MCF 10A (cell line): ENCODE data around the gene SLC8A2. TPM values are rescaled to one million over a fixed set of nuclear protein-coding genes. Genes with fewer than 3 reads are reported as not detected.

ENCODE experiments used
- BruUV-seq: library from RNA; stranded (reverse); fragments of 400-500 nt; replicated peaks from 2 replicates; lab custom pipeline; 2021; lab: Mats Ljungman, UMichigan
- CTCF ChIA-PET: fragments of 300-600 bp; sonication (Branson Sonifier 250); formaldehyde crosslinking; extraction: SDS; loops from one replicate; lab custom pipeline; 2021; ENCODE audit warnings: antibody characterized with exemption, inconsistent platforms; lab: Yijun Ruan, JAX
- POLR2A ChIA-PET: fragments of 300-600, 350-650 bp; sonication (Branson Sonifier 250); formaldehyde crosslinking; extraction: SDS; loops from one replicate; lab custom pipeline; 2020; ENCODE audit warnings: antibody characterized with exemption, inconsistent platforms; lab: Yijun Ruan, JAX
- DNase-seq: peaks from one replicate; pipeline ENCODE4 v3.0.0-alpha.2; 2018; ENCODE audit not compliant: unreplicated experiment
- H3K27ac Mint-ChIP-seq: one replicate; pipeline ENCODE4 v1.8.0; 2022; ENCODE audit warnings: mild to moderate bottlenecking, low read depth, mixed read lengths; ENCODE audit not compliant: unreplicated experiment
- H3K27me3 Mint-ChIP-seq: one replicate; pipeline ENCODE4 v1.8.0; 2022; ENCODE audit warnings: mixed read lengths; ENCODE audit not compliant: insufficient read depth, unreplicated experiment
- H3K36me3 Mint-ChIP-seq: one replicate; pipeline ENCODE4 v1.8.0; 2022; ENCODE audit warnings: mild to moderate bottlenecking, moderate library complexity, mixed read lengths; ENCODE audit not compliant: insufficient read depth, unreplicated experiment
- H3K4me1 Mint-ChIP-seq: one replicate; pipeline ENCODE4 v1.8.0; 2022; ENCODE audit warnings: mixed read lengths; ENCODE audit not compliant: insufficient read depth, unreplicated experiment
- H3K4me3 Mint-ChIP-seq: one replicate; pipeline ENCODE4 v1.8.0; 2022; ENCODE audit warnings: mild to moderate bottlenecking, moderate library complexity, mixed read lengths; ENCODE audit not compliant: unreplicated experiment
- H3K9me3 Mint-ChIP-seq: one replicate; pipeline ENCODE4 v1.8.0; 2022; ENCODE audit warnings: mixed read lengths; ENCODE audit not compliant: unreplicated experiment
- CTCF ChIP-seq: fragments of 200-600 bp; IDR thresholded peaks from one replicate; pipeline ENCODE4 v1.8.0; 2022; ENCODE audit warnings: antibody characterized with exemption, mild to moderate bottlenecking; ENCODE audit not compliant: unreplicated experiment
- intact Hi-C: fragments of 100-400 bp; cut with micrococcal nuclease; formaldehyde crosslinking; loops from 2 replicates; pipeline ENCODE4 v1.14.1; 2022
- total RNA-seq: library from RNA; stranded (reverse); gene quantifications from 2 replicates; pipeline ENCODE4 v1.2.3, GENCODE V29; 2022

The SLC8A2 gene
- total RNA-seq, 1 experiment from 2014 or later: not detected

GRCh38 chr19:47494729-47495128, 23.0 kb upstream of the SLC8A2 start:
- Mint-ChIP-seq H3K4me3 (no peak overlapping the region), H3K36me3 (peaks cover 25% of the 10 kb centered on the region), H3K4me1 (peaks cover 6% of the 10 kb centered on the region), H3K9me3 (no peaks in the 10 kb centered on the region), H3K27me3 (no peaks in the 10 kb centered on the region), H3K27ac (no peak overlapping the region)
- no peak for TF ChIP-seq CTCF
- ChIA-PET POLR2A (interaction anchor here (2.2 kb wide), 1 partner anchor 11 kb away, joined by 7 read pairs; the partner anchor contains the start of gene KPTN), CTCF (interaction anchor here (1.8 kb wide), 1 partner anchor 21 kb away, joined by 10 read pairs; the partner anchor contains the start of gene NAPA)
- no TSS peak for BruUV-seq
- intact Hi-C loops: no loop called here
- no peak for DNase-seq

GRCh38 chr19:47494211-47494547, 22.5 kb upstream of the SLC8A2 start:
- no peak for TF ChIP-seq CTCF
- H3K9me3 Mint-ChIP-seq: no peaks in the 10 kb centered on the region
- CTCF ChIA-PET: interaction anchor here (1.8 kb wide), 1 partner anchor 21 kb away, joined by 10 read pairs; the partner anchor contains the start of gene NAPA
- POLR2A ChIA-PET: no interaction called here
- no peaks in the 10 kb centered on the region for H3K27me3 Mint-ChIP-seq
- H3K27ac Mint-ChIP-seq: no peak overlapping the region
- peaks cover 7% of the 10 kb centered on the region for H3K4me1 Mint-ChIP-seq
- no peak for DNase-seq
- intact Hi-C loops: no loop called here
- H3K4me3 Mint-ChIP-seq: no peak overlapping the region
- BruUV-seq: no TSS peak
- H3K36me3 Mint-ChIP-seq: peaks cover 26% of the 10 kb centered on the region

GRCh38 chr19:47493378-47494210, 21.9 kb upstream of the SLC8A2 start:
- BruUV-seq: no TSS peak
- Mint-ChIP-seq H3K9me3 (no peaks in the 10 kb centered on the region), H3K27ac (no peak overlapping the region), H3K4me3 (no peak overlapping the region), H3K4me1 (peaks cover 7% of the 10 kb centered on the region), H3K27me3 (no peaks in the 10 kb centered on the region), H3K36me3 (peaks cover 26% of the 10 kb centered on the region)
- intact Hi-C loops: no loop called here
- ChIA-PET POLR2A (interaction anchor here (1.2 kb wide), 1 partner anchor 20 kb away, joined by 3 read pairs; no protein-coding TSS in a partner anchor), CTCF (no interaction called here)
- no peak for DNase-seq
- TF ChIP-seq CTCF: no peak

GRCh38 chr19:47492571-47493377, 21.1 kb upstream of the SLC8A2 start:
- no peak for TF ChIP-seq CTCF
- peaks cover 28% of the 10 kb centered on the region for H3K36me3 Mint-ChIP-seq
- no peak overlapping the region for H3K4me3 Mint-ChIP-seq
- CTCF ChIA-PET: interaction anchor here (1.7 kb wide), 1 partner anchor 9 kb away, joined by 4 read pairs; the partner anchor contains the start of gene KPTN
- no peak for DNase-seq
- H3K9me3 Mint-ChIP-seq: no peaks in the 10 kb centered on the region
- H3K27ac Mint-ChIP-seq: no peak overlapping the region
- POLR2A ChIA-PET: interaction anchor here (1.2 to 1.7 kb wide), 2 partner anchors 9 to 20 kb away, joined by 3 to 6 read pairs; no protein-coding TSS in a partner anchor
- H3K27me3 Mint-ChIP-seq: no peaks in the 10 kb centered on the region
- BruUV-seq: no TSS peak
- peaks cover 7% of the 10 kb centered on the region for H3K4me1 Mint-ChIP-seq
- intact Hi-C loops: no loop called here
